K562 (cell line): ENCODE measurements around the gene GCH1. TPM values are rescaled to one million over a fixed set of nuclear protein-coding genes. Genes with fewer than 3 reads are reported as not detected.

Experiments
- ATAC-seq: fragments of 200-7000 bp; cut with Tn5 transposase; 3 replicates; pipeline ENCODE4 v1.9.1; 2020; ENCODE audit warnings: moderate library complexity
- BruUV-seq: library from RNA; stranded (reverse); fragments of 400-500 nt; replicated peaks from 2 replicates; lab custom pipeline; 2021; lab: Mats Ljungman, UMichigan
- CTCF ChIA-PET: fragments of 300-600 bp; formaldehyde crosslinking; extraction: SDS; loops from one replicate; lab custom pipeline; 2021; ENCODE audit warnings: low intra/inter-chr PET ratio; lab: Yijun Ruan, JAX
- POLR2A ChIA-PET: fragments of 300-600, 350-650 bp; sonication (Branson Sonifier 250); formaldehyde crosslinking; extraction: SDS; loops from one replicate; lab custom pipeline; 2021; ENCODE audit warnings: antibody characterized with exemption, inconsistent platforms; lab: Yijun Ruan, JAX
- DNase-seq, 4 experiments: peaks; one replicate each; pipeline versions ENCODE4 v3.0.0 to v3.0.0-alpha.2; 2011 to 2018; ENCODE audit warnings: low spot score in 3 of 4, mixed read lengths in 3 of 4; ENCODE audit errors: extremely low read depth in 1 of 4
- FAIRE-seq: peaks from 2 replicates; lab custom pipeline; 2011; peaks lifted over from hg19 to GRCh38; lab: Jason Lieb, UNC
- H2AFZ ChIP-seq: 2 replicates; pipeline ENCODE4 v1.6.0; 2011; ENCODE audit warnings: low read depth, low read length, control low read depth, inconsistent platforms
- H3K27ac ChIP-seq: fragments of 200-600 bp; 3 replicates; pipeline ENCODE4 v1.8.0; 2011; ENCODE audit warnings: low read depth, mild to moderate bottlenecking, control low read depth, inconsistent platforms, low read length, moderate library complexity, mixed read lengths; ENCODE audit errors: extremely low read depth
- H3K27me3 ChIP-seq, 2 experiments: fragments of 300-600 bp in 1 of 2; 2 replicates in 1 of 2; 3 replicates in 1 of 2; pipeline versions ENCODE4 v1.6.0 to v1.8.0; 2011; ENCODE audit warnings: inconsistent platforms in 2 of 2, low read length in 2 of 2, mild to moderate bottlenecking in 1 of 2, mixed read lengths in 1 of 2, moderate library complexity in 1 of 2; ENCODE audit not compliant: control insufficient read depth in 2 of 2, insufficient read depth in 2 of 2
- H3K36me3 ChIP-seq: fragments of 300-600 bp; 3 replicates; pipeline ENCODE4 v1.8.0; 2011; ENCODE audit warnings: mild to moderate bottlenecking, low read length, inconsistent platforms; ENCODE audit not compliant: control insufficient read depth, insufficient read depth
- H3K4me1 ChIP-seq, 2 experiments: fragments of 200-600 bp in 1 of 2; replicated peaks in 1 of 2; 2 replicates in 1 of 2; 3 replicates in 1 of 2; pipeline versions ENCODE4 v1.5.1 to v1.8.0; 2011; ENCODE audit warnings: inconsistent platforms in 2 of 2, low read length in 2 of 2, mild to moderate bottlenecking in 1 of 2, mixed read lengths in 1 of 2, moderate library complexity in 1 of 2; ENCODE audit not compliant: control insufficient read depth in 2 of 2, insufficient read depth in 2 of 2
- H3K4me2 ChIP-seq: 2 replicates; pipeline ENCODE4 v1.6.1; 2011; ENCODE audit warnings: low read length, control low read depth, inconsistent platforms, mixed read lengths; ENCODE audit not compliant: insufficient read depth
- H3K4me3 ChIP-seq: fragments of 200-600 bp; sonication (generic), shearing (Covaris generic); 2 replicates; pipeline ENCODE4 v1.5.1; 2016; ENCODE audit warnings: control low read depth, inconsistent platforms
- H3K79me2 ChIP-seq: fragments of 200-600 bp; 3 replicates; pipeline ENCODE4 v1.8.0; 2011; ENCODE audit warnings: low read length, inconsistent platforms; ENCODE audit not compliant: control insufficient read depth, insufficient read depth
- H3K9ac ChIP-seq, 2 experiments: 2 replicates each; pipeline versions ENCODE4 v1.6.0 to v1.6.1; 2011; ENCODE audit warnings: low read depth in 2 of 2, low read length in 2 of 2, control low read depth in 1 of 2, inconsistent platforms in 1 of 2, mild to moderate bottlenecking in 1 of 2, mixed read lengths in 1 of 2; ENCODE audit not compliant: insufficient read depth in 1 of 2
- H3K9me1 ChIP-seq: one replicate; pipeline ENCODE4 v1.6.0; 2011; ENCODE audit warnings: inconsistent platforms, mild to moderate bottlenecking, low read length, moderate library complexity; ENCODE audit not compliant: control insufficient read depth, insufficient read depth
- H3K9me3 ChIP-seq: replicated peaks from 2 replicates; pipeline ENCODE4 v1.5.1; 2011; ENCODE audit warnings: low read depth, low read length, inconsistent platforms; ENCODE audit not compliant: control insufficient read depth, insufficient read depth
- H4K20me1 ChIP-seq: replicated peaks from 2 replicates; pipeline ENCODE4 v1.6.1; 2011; ENCODE audit warnings: low read length, inconsistent platforms, mixed read lengths; ENCODE audit not compliant: control insufficient read depth, insufficient read depth
- BCLAF1 ChIP-seq, 2 experiments: fragments of 450-650 bp in 1 of 2; IDR thresholded peaks; 2 replicates each; pipeline ENCODE4 v1.6.1; 2011 to 2017; ENCODE audit warnings: low read depth in 2 of 2, antibody characterized with exemption in 1 of 2, borderline replicate concordance in 1 of 2, low read length in 1 of 2, mild to moderate bottlenecking in 1 of 2, mixed read lengths in 1 of 2; ENCODE audit not compliant: control insufficient read depth in 1 of 2
- COPS2 ChIP-seq: fragments of 450-650 bp; conservative IDR thresholded peaks from 2 replicates; pipeline ENCODE4 v1.6.1; 2016; ENCODE audit warnings: mild to moderate bottlenecking, moderate library complexity
- GABPB1 ChIP-seq: sonication (generic); formaldehyde crosslinking; IDR thresholded peaks from 2 replicates; pipeline ENCODE4 v1.8.0; 2022; ENCODE audit warnings: mild to moderate bottlenecking, missing genetic modification reagents
- HCFC1 ChIP-seq: IDR thresholded peaks from 2 replicates; pipeline ENCODE4 v1.6.1; 2012; ENCODE audit warnings: low read depth, low read length, improper control_type of control experiment
- KAT7 ChIP-seq: sonication (generic); formaldehyde crosslinking; IDR thresholded peaks from 2 replicates; pipeline ENCODE4 v1.8.0; 2022; ENCODE audit warnings: missing genetic modification reagents, mild to moderate bottlenecking, borderline replicate concordance
- NCOA2 ChIP-seq, 2 experiments: fragments of 450-650 bp; IDR thresholded peaks; 2 replicates each; pipeline ENCODE4 v1.6.1; 2018; ENCODE audit warnings: mild to moderate bottlenecking in 2 of 2, moderate library complexity in 1 of 2; ENCODE audit not compliant: partially characterized antibody in 2 of 2
- NR1H2 ChIP-seq: sonication (generic); formaldehyde crosslinking; IDR thresholded peaks from 2 replicates; pipeline ENCODE4 v1.4.0; 2020; ENCODE audit warnings: mild to moderate bottlenecking, missing genetic modification reagents
- RBM17 ChIP-seq: fragments of 200-400 bp; formaldehyde crosslinking; IDR thresholded peaks from 2 replicates; pipeline ENCODE4 v1.6.1; 2017; ENCODE audit warnings: low read depth, mild to moderate bottlenecking, low read length, borderline replicate concordance
- ZBTB1 ChIP-seq: sonication (generic); formaldehyde crosslinking; IDR thresholded peaks from 2 replicates; pipeline ENCODE4 v1.8.1; 2023; ENCODE audit warnings: missing genetic modification reagents, low read depth, mild to moderate bottlenecking, borderline replicate concordance
- ZFP36 ChIP-seq: fragments of 150-350 bp; IDR thresholded peaks from 2 replicates; pipeline ENCODE4 v1.6.1; 2018; ENCODE audit warnings: low read length, low read depth; ENCODE audit not compliant: partially characterized antibody
- ZNF184 ChIP-seq: sonication (generic); formaldehyde crosslinking; IDR thresholded peaks from 2 replicates; pipeline ENCODE4 v1.5.0; 2020; ENCODE audit warnings: missing genetic modification reagents
- ZNF431 ChIP-seq: sonication (generic); formaldehyde crosslinking; IDR thresholded peaks from 2 replicates; pipeline ENCODE4 v1.8.0; 2022; ENCODE audit warnings: mild to moderate bottlenecking, missing genetic modification reagents
- ZNF644 ChIP-seq: fragments of 200-800 bp; sonication (Bioruptor generic); IDR thresholded peaks from 2 replicates; pipeline ENCODE4 v1.6.1; 2016; ENCODE audit warnings: low read depth, missing genetic modification characterization, missing compliant biosample characterization
- WGBS: fragments of 100-300 bp; shearing (Covaris generic); methylation state at CpG from one replicate; pipeline ENCODE4 v1.1.6; 2016; ENCODE audit warnings: low coverage, mixed read lengths; ENCODE audit not compliant: insufficient coverage; ENCODE audit errors: missing lambda C conversion rate; 5-methylcytosine and 5-hydroxymethylcytosine counted together
- in situ Hi-C: fragments of 300-500 bp; cut with MboI; formaldehyde crosslinking; loops from 4 replicates; pipeline ENCODE4 v1.15.0; 2018; ENCODE audit warnings: inconsistent platforms, mixed read lengths
- intact Hi-C: fragments of 100-400 bp; cut with micrococcal nuclease; formaldehyde crosslinking; loops from 2 replicates; pipeline ENCODE4 v1.14.2; 2022
- polyA plus RNA-seq, 8 experiments: library from polyadenylated mRNA; depleted of rRNA in 4 of 8; stranded (reverse) in 5 of 8; unstranded in 3 of 8; fragments of >200 nt; fragmentation: Nextera tagmentation in 2 of 8; fragmentation: Illumina TruSeq in 1 of 8; extraction: Ambion mirVana in 2 of 8; extraction: Trizol in 1 of 8; gene quantifications; 2 replicates each; pipeline versions ENCODE4 v1.2.1 to v1.2.3, GENCODE V29; 2011 to 2014; ENCODE audit warnings: inconsistent platforms in 1 of 8, missing spikeins in 1 of 8
- total RNA-seq, 7 experiments: library from RNA; depleted of rRNA in 6 of 7; stranded (reverse); fragments of >200 nt in 6 of 7; fragmentation: Illumina TruSeq in 2 of 7; extraction: Trizol in 2 of 7; gene quantifications; 2 replicates each; pipeline versions ENCODE4 v1.2.1 to v1.2.3, GENCODE V29; 2011 to 2021; ENCODE audit warnings: low replicate concordance in 1 of 7
- TF ChIP-seq, protein P1 (sequence below): sonication (generic); formaldehyde crosslinking; IDR thresholded peaks from 2 replicates; pipeline ENCODE4 v1.8.1; 2023; ENCODE audit warnings: mild to moderate bottlenecking, missing genetic modification reagents
- TF ChIP-seq, protein P2 (sequence below): sonication (generic); formaldehyde crosslinking; IDR thresholded peaks from 2 replicates; pipeline ENCODE4 v1.8.1; 2023; ENCODE audit warnings: mild to moderate bottlenecking, missing genetic modification reagents, moderate library complexity

GCH1 gene
- total and polyA plus RNA-seq, 9 of the 15 experiments (the other 6 are each of a cell fraction or from before 2014, with no cell fraction given), result 3.9 to 13.1 (median 6.5) TPM

DNA sequence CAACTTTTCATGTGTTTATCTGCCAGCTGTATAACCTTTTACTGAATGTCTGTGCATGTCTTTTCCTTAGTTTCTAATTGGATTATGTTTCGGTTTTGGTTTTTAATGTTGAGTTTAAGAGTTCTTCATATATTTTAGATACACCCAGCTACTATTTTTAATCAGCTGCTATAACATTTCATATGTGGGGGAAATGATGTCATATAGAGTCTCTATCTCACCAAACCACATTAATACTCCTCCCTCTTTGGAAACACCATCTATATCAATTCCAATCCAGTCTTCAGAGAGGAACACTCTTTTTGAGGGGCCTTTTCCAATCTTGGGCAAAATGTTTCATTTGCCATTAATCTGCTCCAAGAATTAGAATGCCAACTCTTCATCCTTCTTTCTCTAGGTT, 28.5 kb upstream of the GCH1 start:
- in situ Hi-C loops, result no loop called here
- BruUV-seq, result no TSS peak
- Histone ChIP-seq H3K4me1 (no peaks in the 10 kb centered on the region), H3K9me3 (no peaks in the 10 kb centered on the region), H3K27ac (no peak overlapping the region), H3K4me3 (no peak overlapping the region), H3K36me3 (no peaks in the 10 kb centered on the region), H3K27me3 (no peaks in the 10 kb centered on the region), H3K9me1 (no peaks in the 10 kb centered on the region), H4K20me1 (no peaks in the 10 kb centered on the region), H3K9ac (no peak overlapping the region), H3K79me2 (no peaks in the 10 kb centered on the region), H2AFZ (no peak overlapping the region), H3K4me2 (no peak overlapping the region)
- ChIA-PET CTCF (no interaction called here), POLR2A (interaction anchor here (1.0 kb wide), 1 partner anchor 29 kb away, joined by 3 read pairs; no protein-coding TSS in a partner anchor)
- DNase-seq, result no peak
- 74% methylated on average over 1 of the region's 1 CpG for WGBS
- no peak for FAIRE-seq
- no peak for ATAC-seq
- intact Hi-C loops, result no loop called here
- TF ChIP-seq HCFC1 (no peak), ZNF644 (tag) (no peak), ZNF184 (no peak), ZFP36 (no peak), ZBTB1 (no peak), ZNF431 (no peak), RBM17 (no peak), NR1H2 (CRISPR knock-in tag) (no peak), KAT7 (CRISPR knock-in tag) (no peak), BCLAF1 (IDR thresholded peaks at IDR 0.05; ENCODE audit: borderline replicate concordance in 1 of 2, control insufficient read depth in 1 of 2, low read depth in 2 of 2, low read length in 1 of 2) (no peak), COPS2 (no peak), NCOA2 (IDR thresholded peaks at IDR 0.05; ENCODE audit: partially characterized antibody in 2 of 2) (no peak), GABPB1 (no peak)
- TF ChIP-seq, protein P1, sequence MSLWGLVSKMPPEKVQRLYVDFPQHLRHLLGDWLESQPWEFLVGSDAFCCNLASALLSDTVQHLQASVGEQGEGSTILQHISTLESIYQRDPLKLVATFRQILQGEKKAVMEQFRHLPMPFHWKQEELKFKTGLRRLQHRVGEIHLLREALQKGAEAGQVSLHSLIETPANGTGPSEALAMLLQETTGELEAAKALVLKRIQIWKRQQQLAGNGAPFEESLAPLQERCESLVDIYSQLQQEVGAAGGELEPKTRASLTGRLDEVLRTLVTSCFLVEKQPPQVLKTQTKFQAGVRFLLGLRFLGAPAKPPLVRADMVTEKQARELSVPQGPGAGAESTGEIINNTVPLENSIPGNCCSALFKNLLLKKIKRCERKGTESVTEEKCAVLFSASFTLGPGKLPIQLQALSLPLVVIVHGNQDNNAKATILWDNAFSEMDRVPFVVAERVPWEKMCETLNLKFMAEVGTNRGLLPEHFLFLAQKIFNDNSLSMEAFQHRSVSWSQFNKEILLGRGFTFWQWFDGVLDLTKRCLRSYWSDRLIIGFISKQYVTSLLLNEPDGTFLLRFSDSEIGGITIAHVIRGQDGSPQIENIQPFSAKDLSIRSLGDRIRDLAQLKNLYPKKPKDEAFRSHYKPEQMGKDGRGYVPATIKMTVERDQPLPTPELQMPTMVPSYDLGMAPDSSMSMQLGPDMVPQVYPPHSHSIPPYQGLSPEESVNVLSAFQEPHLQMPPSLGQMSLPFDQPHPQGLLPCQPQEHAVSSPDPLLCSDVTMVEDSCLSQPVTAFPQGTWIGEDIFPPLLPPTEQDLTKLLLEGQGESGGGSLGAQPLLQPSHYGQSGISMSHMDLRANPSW (CRISPR knock-in tag), result no peak
- TF ChIP-seq, protein P2, sequence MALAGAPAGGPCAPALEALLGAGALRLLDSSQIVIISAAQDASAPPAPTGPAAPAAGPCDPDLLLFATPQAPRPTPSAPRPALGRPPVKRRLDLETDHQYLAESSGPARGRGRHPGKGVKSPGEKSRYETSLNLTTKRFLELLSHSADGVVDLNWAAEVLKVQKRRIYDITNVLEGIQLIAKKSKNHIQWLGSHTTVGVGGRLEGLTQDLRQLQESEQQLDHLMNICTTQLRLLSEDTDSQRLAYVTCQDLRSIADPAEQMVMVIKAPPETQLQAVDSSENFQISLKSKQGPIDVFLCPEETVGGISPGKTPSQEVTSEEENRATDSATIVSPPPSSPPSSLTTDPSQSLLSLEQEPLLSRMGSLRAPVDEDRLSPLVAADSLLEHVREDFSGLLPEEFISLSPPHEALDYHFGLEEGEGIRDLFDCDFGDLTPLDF (CRISPR knock-in tag), result no peak
